VCaP (cell line): Measurements from ENCODE around the gene TBX15.

Experiments used
- H3K27ac ChIP-seq: fragments of 450-650 bp; 2 replicates; pipeline ENCODE4 v1.5.1; 2017
- CTCF ChIP-seq: fragments of 450-650 bp; conservative IDR thresholded peaks from 2 replicates; pipeline ENCODE4 v1.5.1; 2017; ENCODE audit warnings: mild to moderate bottlenecking, moderate library complexity

TBX15 gene

GRCh38 chr1:118993700-118994026, 5.5 kb upstream of the TBX15 start:
- H3K27ac ChIP-seq = no peak overlapping the region
- TF ChIP-seq CTCF = no peak

- TF ChIP-seq CTCF = no peak
- H3K27ac ChIP-seq = no peak overlapping the region
Observed at GRCh38 chr1:118992868-118993699, 4.9 kb upstream of the TBX15 start.

GRCh38 chr1:118992237-118992825, 4.2 kb upstream of the TBX15 start:
- H3K27ac ChIP-seq = no peak overlapping the region
- TF ChIP-seq CTCF = no peak

- no peak for TF ChIP-seq CTCF
- H3K27ac ChIP-seq = no peak overlapping the region
Observed at GRCh38 chr1:118991448-118991847, 3.3 kb upstream of the TBX15 start.

- no peak overlapping the region for H3K27ac ChIP-seq
- no peak for TF ChIP-seq CTCF
Observed at GRCh38 chr1:118990513-118991152, 2.5 kb upstream of the TBX15 start.

GRCh38 chr1:118989878-118990378, 1.8 kb upstream of the TBX15 start:
- H3K27ac ChIP-seq = no peak overlapping the region
- no peak for TF ChIP-seq CTCF

- H3K27ac ChIP-seq = no peak overlapping the region
- no peak for TF ChIP-seq CTCF
Observed at GRCh38 chr1:118989006-118989815, 1.1 kb upstream of the TBX15 start.
